Right atrium auricular region (tissue), 2 donors: ENCODE measurements around the gene PARP15. TPM values are rescaled to one million over a fixed set of nuclear protein-coding genes. Genes with fewer than 3 reads are reported as not detected.

Source experiments
- DNase-seq: peaks from one replicate; pipeline ENCODE4 v3.0.0-alpha.2; 2019; ENCODE audit warnings: low spot score
- H3K27ac ChIP-seq, 2 donors: fragments of 200-600 bp; sonication (generic); 1 replicate in 1 of 2; 2 replicates in 1 of 2; pipeline ENCODE4 v1.5.1; 2016 to 2019
- H3K27me3 ChIP-seq, 2 donors: fragments of 200-600 bp; sonication (generic); one replicate each; pipeline versions ENCODE4 v1.5.1 to v1.6.0; 2017 to 2019
- H3K36me3 ChIP-seq: fragments of 200-600 bp; sonication (generic); one replicate; pipeline ENCODE4 v1.5.1; 2016
- H3K4me1 ChIP-seq, 2 donors: fragments of 200-600 bp; sonication (generic); one replicate each; pipeline versions ENCODE4 v1.5.1 to v1.6.0; 2017 to 2019
- H3K4me3 ChIP-seq, 2 donors: fragments of 200-600 bp; sonication (generic); 1 replicate in 1 of 2; 2 replicates in 1 of 2; pipeline ENCODE4 v1.5.1; 2017 to 2019; ENCODE audit warnings: mild to moderate bottlenecking in 1 of 2, moderate library complexity in 1 of 2
- H3K9me3 ChIP-seq, 2 donors: fragments of 200-600 bp; sonication (generic); one replicate each; pipeline ENCODE4 v1.5.1; 2019
- CTCF ChIP-seq, 2 donors: fragments of 200-600 bp; sonication (generic); IDR thresholded peaks; one replicate each; pipeline ENCODE4 v1.5.1; 2019; ENCODE audit warnings: antibody characterized with exemption in 2 of 2
- total RNA-seq, 2 donors: library from RNA; depleted of rRNA; stranded (reverse); fragments of >200 nt; gene quantifications; one replicate each; pipeline ENCODE4 v1.1.0, GENCODE V29; 2016

PARP15 gene
- total RNA-seq, 2 donors from 2014 or later = 1.1 to 1.7 TPM

- Histone ChIP-seq H3K9me3 (no peaks in the 10 kb centered on the region), H3K4me3 (no peak overlapping the region), H3K4me1 (no peaks in the 10 kb centered on the region), H3K36me3 (no peaks in the 10 kb centered on the region), H3K27me3 (no peaks in the 10 kb centered on the region), H3K27ac (no peak overlapping the region)
- no peak for DNase-seq
- TF ChIP-seq CTCF (IDR thresholded peaks at IDR 0.05) = no peak
Observed at GRCh38 chr3:122665226-122665786, 87.9 kb downstream of the PARP15 start.

GRCh38 chr3:122665881-122666280, 88.4 kb downstream of the PARP15 start:
- no peak for DNase-seq
- Histone ChIP-seq H3K27ac (no peak overlapping the region), H3K9me3 (no peaks in the 10 kb centered on the region), H3K4me1 (no peaks in the 10 kb centered on the region), H3K4me3 (no peak overlapping the region), H3K27me3 (no peaks in the 10 kb centered on the region), H3K36me3 (no peaks in the 10 kb centered on the region)
- no peak for TF ChIP-seq CTCF (IDR thresholded peaks at IDR 0.05)

GRCh38 chr3:122668930-122669730, 91.7 kb downstream of the PARP15 start:
- H3K4me3 ChIP-seq = no peak overlapping the region
- no peaks in the 10 kb centered on the region for H3K4me1 ChIP-seq
- H3K36me3 ChIP-seq = no peaks in the 10 kb centered on the region
- no peaks in the 10 kb centered on the region for H3K27me3 ChIP-seq
- no peak for TF ChIP-seq CTCF (IDR thresholded peaks at IDR 0.05)
- H3K27ac ChIP-seq = no peak overlapping the region
- H3K9me3 ChIP-seq = no peaks in the 10 kb centered on the region
- DNase-seq = no peak

GRCh38 chr3:122671553-122671952, 94.1 kb downstream of the PARP15 start:
- H3K4me1 ChIP-seq = no peaks in the 10 kb centered on the region
- DNase-seq = no peak
- no peak overlapping the region for H3K4me3 ChIP-seq
- H3K27ac ChIP-seq = no peak overlapping the region
- TF ChIP-seq CTCF (IDR thresholded peaks at IDR 0.05) = no peak
- H3K9me3 ChIP-seq = no peaks in the 10 kb centered on the region
- no peaks in the 10 kb centered on the region for H3K27me3 ChIP-seq
- H3K36me3 ChIP-seq = no peaks in the 10 kb centered on the region

GRCh38 chr3:122674339-122674738, 96.9 kb downstream of the PARP15 start:
- Histone ChIP-seq H3K36me3 (no peaks in the 10 kb centered on the region), H3K4me3 (no peak overlapping the region), H3K27me3 (no peaks in the 10 kb centered on the region), H3K9me3 (no peaks in the 10 kb centered on the region), H3K4me1 (peaks cover 0 to 5% of the 10 kb centered on the region in 2 donors), H3K27ac (no peak overlapping the region)
- no peak for DNase-seq
- TF ChIP-seq CTCF (IDR thresholded peaks at IDR 0.05) = no peak
